ENCODE data around the gene CRELD2. TPM values are rescaled to one million over a fixed set of nuclear protein-coding genes. Genes with fewer than 3 reads are reported as not detected.

Gene CRELD2
- total and polyA plus RNA-seq, 2 of the 8 experiments (the other 6 are each of a cell fraction or from before 2014, with no cell fraction given) = 24.5 to 36.6 TPM

DNA sequence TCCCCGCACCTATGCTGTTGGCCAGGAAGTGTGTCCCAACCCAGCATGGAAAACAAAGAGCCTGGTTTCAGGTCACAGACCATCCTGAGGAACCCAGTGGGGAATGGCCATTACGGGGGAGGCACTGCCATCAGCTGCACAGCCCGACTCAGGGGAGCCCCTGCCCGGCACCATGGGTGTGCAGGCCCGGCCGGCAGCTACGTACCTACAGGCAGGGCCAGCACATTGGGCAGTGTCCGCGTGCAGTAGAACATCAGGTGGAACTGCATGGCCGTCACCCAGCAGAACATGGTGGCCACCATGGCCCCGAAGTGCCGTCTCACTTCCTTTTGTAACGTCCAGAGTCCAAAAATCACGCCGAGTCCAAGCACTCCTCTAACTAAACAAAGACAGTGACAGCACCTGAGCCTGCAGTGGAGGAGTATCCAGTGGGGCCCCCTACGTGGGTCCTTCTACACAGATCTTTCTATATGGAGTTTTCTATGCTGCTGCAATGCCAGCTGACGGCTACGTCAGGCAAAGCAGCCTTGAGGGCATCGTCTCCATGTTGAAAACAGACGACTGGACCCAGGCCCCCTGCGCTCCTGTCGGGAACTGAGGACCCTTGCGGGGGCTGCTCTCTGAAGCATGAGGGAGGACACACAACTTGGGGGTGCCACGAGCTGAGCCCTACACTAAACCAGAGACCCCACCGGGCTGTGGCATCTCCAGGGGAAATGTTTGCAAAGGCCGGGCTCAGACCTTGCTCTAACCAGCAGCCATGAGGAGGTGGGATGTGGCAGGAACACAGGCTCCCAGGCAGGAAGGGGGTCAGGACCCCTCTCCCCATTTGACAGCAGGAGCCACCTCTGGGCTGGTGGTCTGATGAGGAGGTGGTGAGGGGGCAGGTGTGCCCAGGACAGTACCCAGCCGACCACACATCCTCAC, 7.9 kb upstream of the CRELD2 start (continued):
- TF ChIP-seq, protein P1, sequence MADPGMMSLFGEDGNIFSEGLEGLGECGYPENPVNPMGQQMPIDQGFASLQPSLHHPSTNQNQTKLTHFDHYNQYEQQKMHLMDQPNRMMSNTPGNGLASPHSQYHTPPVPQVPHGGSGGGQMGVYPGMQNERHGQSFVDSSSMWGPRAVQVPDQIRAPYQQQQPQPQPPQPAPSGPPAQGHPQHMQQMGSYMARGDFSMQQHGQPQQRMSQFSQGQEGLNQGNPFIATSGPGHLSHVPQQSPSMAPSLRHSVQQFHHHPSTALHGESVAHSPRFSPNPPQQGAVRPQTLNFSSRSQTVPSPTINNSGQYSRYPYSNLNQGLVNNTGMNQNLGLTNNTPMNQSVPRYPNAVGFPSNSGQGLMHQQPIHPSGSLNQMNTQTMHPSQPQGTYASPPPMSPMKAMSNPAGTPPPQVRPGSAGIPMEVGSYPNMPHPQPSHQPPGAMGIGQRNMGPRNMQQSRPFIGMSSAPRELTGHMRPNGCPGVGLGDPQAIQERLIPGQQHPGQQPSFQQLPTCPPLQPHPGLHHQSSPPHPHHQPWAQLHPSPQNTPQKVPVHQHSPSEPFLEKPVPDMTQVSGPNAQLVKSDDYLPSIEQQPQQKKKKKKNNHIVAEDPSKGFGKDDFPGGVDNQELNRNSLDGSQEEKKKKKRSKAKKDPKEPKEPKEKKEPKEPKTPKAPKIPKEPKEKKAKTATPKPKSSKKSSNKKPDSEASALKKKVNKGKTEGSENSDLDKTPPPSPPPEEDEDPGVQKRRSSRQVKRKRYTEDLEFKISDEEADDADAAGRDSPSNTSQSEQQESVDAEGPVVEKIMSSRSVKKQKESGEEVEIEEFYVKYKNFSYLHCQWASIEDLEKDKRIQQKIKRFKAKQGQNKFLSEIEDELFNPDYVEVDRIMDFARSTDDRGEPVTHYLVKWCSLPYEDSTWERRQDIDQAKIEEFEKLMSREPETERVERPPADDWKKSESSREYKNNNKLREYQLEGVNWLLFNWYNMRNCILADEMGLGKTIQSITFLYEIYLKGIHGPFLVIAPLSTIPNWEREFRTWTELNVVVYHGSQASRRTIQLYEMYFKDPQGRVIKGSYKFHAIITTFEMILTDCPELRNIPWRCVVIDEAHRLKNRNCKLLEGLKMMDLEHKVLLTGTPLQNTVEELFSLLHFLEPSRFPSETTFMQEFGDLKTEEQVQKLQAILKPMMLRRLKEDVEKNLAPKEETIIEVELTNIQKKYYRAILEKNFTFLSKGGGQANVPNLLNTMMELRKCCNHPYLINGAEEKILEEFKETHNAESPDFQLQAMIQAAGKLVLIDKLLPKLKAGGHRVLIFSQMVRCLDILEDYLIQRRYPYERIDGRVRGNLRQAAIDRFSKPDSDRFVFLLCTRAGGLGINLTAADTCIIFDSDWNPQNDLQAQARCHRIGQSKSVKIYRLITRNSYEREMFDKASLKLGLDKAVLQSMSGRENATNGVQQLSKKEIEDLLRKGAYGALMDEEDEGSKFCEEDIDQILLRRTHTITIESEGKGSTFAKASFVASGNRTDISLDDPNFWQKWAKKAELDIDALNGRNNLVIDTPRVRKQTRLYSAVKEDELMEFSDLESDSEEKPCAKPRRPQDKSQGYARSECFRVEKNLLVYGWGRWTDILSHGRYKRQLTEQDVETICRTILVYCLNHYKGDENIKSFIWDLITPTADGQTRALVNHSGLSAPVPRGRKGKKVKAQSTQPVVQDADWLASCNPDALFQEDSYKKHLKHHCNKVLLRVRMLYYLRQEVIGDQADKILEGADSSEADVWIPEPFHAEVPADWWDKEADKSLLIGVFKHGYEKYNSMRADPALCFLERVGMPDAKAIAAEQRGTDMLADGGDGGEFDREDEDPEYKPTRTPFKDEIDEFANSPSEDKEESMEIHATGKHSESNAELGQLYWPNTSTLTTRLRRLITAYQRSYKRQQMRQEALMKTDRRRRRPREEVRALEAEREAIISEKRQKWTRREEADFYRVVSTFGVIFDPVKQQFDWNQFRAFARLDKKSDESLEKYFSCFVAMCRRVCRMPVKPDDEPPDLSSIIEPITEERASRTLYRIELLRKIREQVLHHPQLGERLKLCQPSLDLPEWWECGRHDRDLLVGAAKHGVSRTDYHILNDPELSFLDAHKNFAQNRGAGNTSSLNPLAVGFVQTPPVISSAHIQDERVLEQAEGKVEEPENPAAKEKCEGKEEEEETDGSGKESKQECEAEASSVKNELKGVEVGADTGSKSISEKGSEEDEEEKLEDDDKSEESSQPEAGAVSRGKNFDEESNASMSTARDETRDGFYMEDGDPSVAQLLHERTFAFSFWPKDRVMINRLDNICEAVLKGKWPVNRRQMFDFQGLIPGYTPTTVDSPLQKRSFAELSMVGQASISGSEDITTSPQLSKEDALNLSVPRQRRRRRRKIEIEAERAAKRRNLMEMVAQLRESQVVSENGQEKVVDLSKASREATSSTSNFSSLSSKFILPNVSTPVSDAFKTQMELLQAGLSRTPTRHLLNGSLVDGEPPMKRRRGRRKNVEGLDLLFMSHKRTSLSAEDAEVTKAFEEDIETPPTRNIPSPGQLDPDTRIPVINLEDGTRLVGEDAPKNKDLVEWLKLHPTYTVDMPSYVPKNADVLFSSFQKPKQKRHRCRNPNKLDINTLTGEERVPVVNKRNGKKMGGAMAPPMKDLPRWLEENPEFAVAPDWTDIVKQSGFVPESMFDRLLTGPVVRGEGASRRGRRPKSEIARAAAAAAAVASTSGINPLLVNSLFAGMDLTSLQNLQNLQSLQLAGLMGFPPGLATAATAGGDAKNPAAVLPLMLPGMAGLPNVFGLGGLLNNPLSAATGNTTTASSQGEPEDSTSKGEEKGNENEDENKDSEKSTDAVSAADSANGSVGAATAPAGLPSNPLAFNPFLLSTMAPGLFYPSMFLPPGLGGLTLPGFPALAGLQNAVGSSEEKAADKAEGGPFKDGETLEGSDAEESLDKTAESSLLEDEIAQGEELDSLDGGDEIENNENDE (IDR thresholded peaks at IDR 0.05; ENCODE audit: insufficient replicate concordance, low read length) = no peak
- TF ChIP-seq SP4 (IDR thresholded peaks at IDR 0.05; ENCODE audit: low read length) (no peak), GTF2F1 (IDR thresholded peaks at IDR 0.05; ENCODE audit: borderline replicate concordance, low read depth, low read length) (no peak), HDAC2 (IDR thresholded peaks at IDR 0.05; ENCODE audit: borderline replicate concordance in 1 of 2, low read depth in 2 of 2, low read length in 2 of 2) (no peak), YY1 (IDR thresholded peaks at IDR 0.05; ENCODE audit: low read depth, low read length) (no peak), CTBP2 (IDR thresholded peaks at IDR 0.05; ENCODE audit: borderline replicate concordance, insufficient read depth, insufficient read length, low read length) (no peak), RBBP5 (IDR thresholded peaks at IDR 0.05; ENCODE audit: borderline replicate concordance, low read depth, low read length) (no peak)
- TF ChIP-seq, protein P2, sequence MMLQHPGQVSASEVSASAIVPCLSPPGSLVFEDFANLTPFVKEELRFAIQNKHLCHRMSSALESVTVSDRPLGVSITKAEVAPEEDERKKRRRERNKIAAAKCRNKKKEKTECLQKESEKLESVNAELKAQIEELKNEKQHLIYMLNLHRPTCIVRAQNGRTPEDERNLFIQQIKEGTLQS (IDR thresholded peaks at IDR 0.05; ENCODE audit: insufficient read depth, low read depth, low read length) = no peak
